A549 (cell line): ENCODE data around the gene CD164. TPM values are rescaled to one million over a fixed set of nuclear protein-coding genes. Genes with fewer than 3 reads are reported as not detected.
A peak's percentile ranks its signal among the peaks of the same experiment; 100 is the strongest.
"Not testable (repeated sequence)": the region's sequence is repeated elsewhere in the genome, so short reads cannot be mapped to it uniquely, and the experiment has no call there.

ENCODE experiments used
- ATAC-seq, 2 experiments: fragments of 200-7000 bp in 1 of 2; fragments of >200 bp in 1 of 2; cut with Nextera tagmentation in 1 of 2; cut with Tn5 transposase in 1 of 2; 3 replicates each; pipeline versions ENCODE4 v1.8.0 to v1.9.1; 2018 to 2020; ENCODE audit warnings: mild to moderate bottlenecking in 1 of 2, moderate library complexity in 1 of 2
- CTCF ChIA-PET: fragments of 300-600 bp; sonication (Branson Sonifier 250); formaldehyde crosslinking; extraction: SDS; loops from one replicate; lab custom pipeline; 2021; ENCODE audit warnings: antibody characterized with exemption, inconsistent platforms; lab: Yijun Ruan, JAX
- POLR2A ChIA-PET: fragments of 350-600 bp; formaldehyde crosslinking; extraction: SDS; loops from one replicate; lab custom pipeline; 2021; ENCODE audit warnings: antibody characterized with exemption, inconsistent platforms; lab: Yijun Ruan, JAX
- DNase-seq, 2 experiments: peaks; one replicate each; pipeline versions ENCODE4 v3.0.0 to v3.0.0-alpha.2; 2011 to 2016; ENCODE audit warnings: low read depth in 1 of 2, low spot score in 1 of 2
- FAIRE-seq: peaks from 2 replicates; lab custom pipeline; 2011; peaks lifted over from hg19 to GRCh38; lab: Jason Lieb, UNC
- H3K27ac ChIP-seq, 2 experiments: fragments of >200 bp; sonication (Bioruptor Twin); formaldehyde crosslinking; 3 replicates each; pipeline ENCODE4 v1.5.1; 2016 to 2017
- H3K4me1 ChIP-seq: fragments of >200 bp; sonication (Bioruptor Twin); formaldehyde crosslinking; 3 replicates; pipeline ENCODE4 v1.6.1; 2016
- H3K4me2 ChIP-seq: fragments of >200 bp; sonication (Bioruptor Twin); formaldehyde crosslinking; 3 replicates; pipeline ENCODE4 v1.6.1; 2016
- H3K4me3 ChIP-seq: fragments of >200 bp; sonication (Bioruptor Twin); formaldehyde crosslinking; 3 replicates; pipeline ENCODE4 v1.5.1; 2016
- H3K9me3 ChIP-seq: fragments of >200 bp; sonication (Bioruptor Twin); formaldehyde crosslinking; 3 replicates; pipeline ENCODE4 v1.6.1; 2016
- BCL3 ChIP-seq: fragments of >200 bp; sonication (Bioruptor Twin); formaldehyde crosslinking; IDR thresholded peaks from 3 replicates; pipeline ENCODE4 v1.6.1; 2016
- BHLHE40 ChIP-seq: IDR thresholded peaks from 2 replicates; pipeline ENCODE4 v1.6.1; 2012; ENCODE audit warnings: low read depth, low read length, inconsistent platforms
- ELK1 ChIP-seq: fragments of 150-350 bp; IDR thresholded peaks from 2 replicates; pipeline ENCODE4 v1.6.1; 2014; ENCODE audit warnings: low read depth, mild to moderate bottlenecking, low read length
- ESRRA ChIP-seq: fragments of 150-350 bp; IDR thresholded peaks from 2 replicates; pipeline ENCODE4 v1.6.1; 2014; ENCODE audit warnings: mild to moderate bottlenecking, low read length, borderline replicate concordance
- FOSB ChIP-seq: fragments of 250-450 bp; sonication (Bioruptor Pico); IDR thresholded peaks from 2 replicates; pipeline ENCODE4 v1.5.0; 2020; ENCODE audit warnings: mild to moderate bottlenecking, moderate library complexity
- FOSL2 ChIP-seq, 2 experiments: fragments of 450-650 bp in 1 of 2; fragments of >200 bp in 1 of 2; sonication (Bioruptor Twin) in 1 of 2; formaldehyde crosslinking; IDR thresholded peaks; 2 replicates each; pipeline versions ENCODE4 v1.5.0 to v1.6.1; 2016 to 2020; ENCODE audit warnings: mild to moderate bottlenecking in 1 of 2, moderate library complexity in 1 of 2
- HDAC2 ChIP-seq: fragments of 200-600 bp; sonication (generic); IDR thresholded peaks from 2 replicates; pipeline ENCODE4 v1.6.1; 2016
- JUN ChIP-seq, 2 experiments: fragments of >200 bp; sonication (Bioruptor Twin); formaldehyde crosslinking; IDR thresholded peaks; 2 replicates in 1 of 2; 3 replicates in 1 of 2; pipeline ENCODE4 v1.6.1; 2016 to 2017
- KDM1A ChIP-seq: fragments of 200-600 bp; sonication (generic); IDR thresholded peaks from 2 replicates; pipeline ENCODE4 v1.6.1; 2016; ENCODE audit warnings: low read depth, mild to moderate bottlenecking
- MAFK ChIP-seq: fragments of 450-650 bp; IDR thresholded peaks from 2 replicates; pipeline ENCODE4 v1.6.1; 2014; ENCODE audit not compliant: partially characterized antibody
- MAZ ChIP-seq: fragments of 150-350 bp; IDR thresholded peaks from 2 replicates; pipeline ENCODE4 v1.6.1; 2014; ENCODE audit warnings: antibody characterized with exemption, low read depth, low read length, borderline replicate concordance
- NPAS2 ChIP-seq: fragments of 250-450 bp; sonication (Bioruptor Pico); IDR thresholded peaks from 2 replicates; pipeline ENCODE4 v1.8.0; 2022; ENCODE audit warnings: mild to moderate bottlenecking, moderate library complexity, borderline replicate concordance
- PHF8 ChIP-seq: fragments of 200-600 bp; sonication (generic); IDR thresholded peaks from 2 replicates; pipeline ENCODE4 v1.6.1; 2016; ENCODE audit warnings: low read depth, mild to moderate bottlenecking, antibody characterized with exemption, moderate library complexity, borderline replicate concordance
- REST ChIP-seq: fragments of 200-600 bp; sonication (generic); IDR thresholded peaks from 2 replicates; pipeline ENCODE4 v1.6.1; 2016; ENCODE audit warnings: antibody characterized with exemption, mild to moderate bottlenecking, moderate library complexity
- SMC3 ChIP-seq: fragments of >200 bp; sonication (Bioruptor Twin); formaldehyde crosslinking; IDR thresholded peaks from 3 replicates; pipeline ENCODE4 v1.6.1; 2018; ENCODE audit warnings: inconsistent platforms
- TFCP2L1 ChIP-seq: fragments of 250-450 bp; sonication (Bioruptor Pico); IDR thresholded peaks from 2 replicates; pipeline ENCODE4 v1.5.0; 2021; ENCODE audit warnings: mild to moderate bottlenecking
- ZNF302 ChIP-seq: fragments of 250-450 bp; sonication (Bioruptor Pico); IDR thresholded peaks from 2 replicates; pipeline ENCODE4 v1.9.0; 2021; ENCODE audit warnings: inconsistent platforms, mild to moderate bottlenecking, moderate library complexity
- ZSCAN20 ChIP-seq: fragments of 250-450 bp; sonication (Bioruptor Pico); IDR thresholded peaks from 2 replicates; pipeline ENCODE4 v1.8.0; 2022; ENCODE audit warnings: mild to moderate bottlenecking, moderate library complexity
- WGBS: methylation state at CpG from one replicate; pipeline ENCODE4 v1.1.6; 2017; ENCODE audit errors: missing lambda C conversion rate; 5-methylcytosine and 5-hydroxymethylcytosine counted together
- polyA plus RNA-seq, 4 experiments: library from polyadenylated mRNA; depleted of rRNA in 3 of 4; stranded (reverse); fragments of >200 nt; fragmentation: RNase III in 1 of 4; extraction: RNeasy Plus Mini Kit Qiagen cat#74134 plus additional on column Dnase treatment in 1 of 4; gene quantifications; 2 replicates in 3 of 4; 3 replicates in 1 of 4; pipeline ENCODE4 v1.2.3, GENCODE V29; 2011 to 2017
- TF ChIP-seq, protein P1 (sequence below): IDR thresholded peaks from 2 replicates; pipeline ENCODE4 v1.6.1; 2012; ENCODE audit warnings: low read depth, borderline replicate concordance
- TF ChIP-seq, protein P2 (sequence below): fragments of >200 bp; sonication (Bioruptor Twin); formaldehyde crosslinking; IDR thresholded peaks from 2 replicates; pipeline ENCODE4 v1.6.1; 2016

Gene CD164
- polyA plus RNA-seq, 2 of the 4 experiments (the other 2 are of a cell fraction): 91.1 to 174 TPM

GRCh38 chr6:109369728-109370127, 12.5 kb downstream of the CD164 start:
- WGBS: 93% methylated on average over 4 of the region's 4 CpGs
- CTCF ChIA-PET: interaction anchor here (1.0 to 1.1 kb wide), 2 partner anchors 16 to 182 kb away, joined by 3 to 6 read pairs; no protein-coding TSS in a partner anchor
- no peaks in the 10 kb centered on the region for H3K9me3 ChIP-seq

GRCh38 chr6:109364382-109365078, 17.7 kb downstream of the CD164 start:
- H3K4me2 ChIP-seq, H3K4me3 ChIP-seq, CTCF ChIA-PET, H3K4me1 ChIP-seq, ATAC-seq, FAIRE-seq, H3K9me3 ChIP-seq, H3K27ac ChIP-seq, POLR2A ChIA-PET, DNase-seq: not testable (repeated sequence)
- 86% methylated on average over 5 of the region's 5 CpGs for WGBS

More at GRCh38 chr6:109369728-109370127, 12.5 kb downstream of the CD164 start:
- DNase-seq: no peak
- no peak for TF ChIP-seq MAZ
- TF ChIP-seq MAFK: peak; percentile 54
- TF ChIP-seq, all 56 proteins: peak for 1
- FAIRE-seq (no peak), ATAC-seq (no peak)
- H3K4me1 ChIP-seq: peaks cover 15% of the 10 kb centered on the region; the same call in 2 of the 3 replicates
- no peak overlapping the region for H3K27ac ChIP-seq
- POLR2A ChIA-PET: no interaction called here
- H3K4me3 ChIP-seq: no peak overlapping the region
- no peak overlapping the region for H3K4me2 ChIP-seq

DNA sequence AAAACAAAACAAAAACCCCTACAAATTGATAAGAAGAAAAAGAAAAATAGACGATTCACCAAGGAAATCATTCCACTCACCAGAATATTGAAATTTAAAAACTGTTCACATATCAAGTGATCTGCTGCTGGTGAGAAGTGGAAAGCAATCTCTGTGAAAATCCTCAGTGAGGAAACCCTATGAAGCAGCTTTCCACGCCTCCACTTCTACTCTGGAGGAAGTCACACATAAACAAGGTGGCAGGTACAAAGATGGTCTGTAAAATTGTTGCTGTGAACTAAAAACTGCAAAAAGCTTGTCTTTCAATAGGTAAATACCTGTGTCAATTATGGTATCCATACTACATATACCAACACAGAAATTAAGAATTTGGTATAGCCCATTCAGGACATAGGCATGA, 18.5 kb downstream of the CD164 start:
- TF ChIP-seq TFCP2L1 (CRISPR knock-in tag): no peak
- TF ChIP-seq ZNF302 (CRISPR knock-in tag): no peak
- no peak for TF ChIP-seq REST
- TF ChIP-seq BCL3: no peak
- no peak for TF ChIP-seq PHF8
- TF ChIP-seq ELK1: no peak
- TF ChIP-seq BHLHE40: no peak
- TF ChIP-seq SMC3: no peak
- no peak for TF ChIP-seq JUN (IDR thresholded peaks at IDR 0.05)
- TF ChIP-seq ZSCAN20 (CRISPR knock-in tag): no peak
- TF ChIP-seq, protein P1, sequence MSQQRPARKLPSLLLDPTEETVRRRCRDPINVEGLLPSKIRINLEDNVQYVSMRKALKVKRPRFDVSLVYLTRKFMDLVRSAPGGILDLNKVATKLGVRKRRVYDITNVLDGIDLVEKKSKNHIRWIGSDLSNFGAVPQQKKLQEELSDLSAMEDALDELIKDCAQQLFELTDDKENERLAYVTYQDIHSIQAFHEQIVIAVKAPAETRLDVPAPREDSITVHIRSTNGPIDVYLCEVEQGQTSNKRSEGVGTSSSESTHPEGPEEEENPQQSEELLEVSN: no peak
- no peak for TF ChIP-seq KDM1A
- no peak for TF ChIP-seq FOSL2 (IDR thresholded peaks at IDR 0.05)
- TF ChIP-seq FOSL2 (CRISPR knock-in tag; IDR thresholded peaks at IDR 0.05): no peak
- TF ChIP-seq MAFK: no peak
- no peak for TF ChIP-seq FOSB
- TF ChIP-seq NPAS2 (CRISPR knock-in tag): no peak
- TF ChIP-seq, protein P2, sequence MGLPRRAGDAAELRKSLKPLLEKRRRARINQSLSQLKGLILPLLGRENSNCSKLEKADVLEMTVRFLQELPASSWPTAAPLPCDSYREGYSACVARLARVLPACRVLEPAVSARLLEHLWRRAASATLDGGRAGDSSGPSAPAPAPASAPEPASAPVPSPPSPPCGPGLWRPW: no peak
- no peak for TF ChIP-seq ESRRA
- TF ChIP-seq HDAC2: no peak
- Histone ChIP-seq H3K4me1 (no peaks in the 10 kb centered on the region), H3K4me2 (no peak overlapping the region), H3K4me3 (no peak overlapping the region), H3K9me3 (no peaks in the 10 kb centered on the region), H3K27ac (no peak overlapping the region)
- POLR2A ChIA-PET: no interaction called here
- ATAC-seq: no peak
- WGBS: 98% methylated on average over 2 of the region's 2 CpGs
- FAIRE-seq: no peak
- DNase-seq: no peak
- CTCF ChIA-PET: no interaction called here
